Endothelial cell of umbilical vein (primary cell): ENCODE measurements around the gene SLC25A13. TPM values are rescaled to one million over a fixed set of nuclear protein-coding genes. Genes with fewer than 3 reads are reported as not detected.

Source experiments
- BruUV-seq: library from RNA; stranded (reverse); fragments of 400-500 nt; replicated peaks from 2 replicates; lab custom pipeline; 2021; lab: Mats Ljungman, UMichigan
- CTCF ChIA-PET: fragments of 300-600, 350-600 bp; sonication (Branson Sonifier 250); formaldehyde crosslinking; loops from one replicate; lab custom pipeline; 2021; ENCODE audit warnings: antibody characterized with exemption, inconsistent platforms; lab: Charles Lee
- POLR2A ChIA-PET: fragments of 300-600, 350-600 bp; sonication (Branson Sonifier 250); formaldehyde crosslinking; loops from one replicate; lab custom pipeline; 2021; ENCODE audit warnings: antibody characterized with exemption, inconsistent platforms; lab: Charles Lee
- DNase-seq: peaks from one replicate; pipeline ENCODE4 v3.0.0-alpha.2; 2011; ENCODE audit warnings: low read depth, low spot score
- FAIRE-seq: peaks from 2 replicates; lab custom pipeline; 2011; peaks lifted over from hg19 to GRCh38; lab: Jason Lieb, UNC
- H2AFZ ChIP-seq: 2 replicates; pipeline ENCODE4 v1.6.0; 2012; ENCODE audit warnings: low read depth, low read length, control low read depth, inconsistent platforms
- H3K27ac ChIP-seq: 2 replicates; pipeline ENCODE4 v1.5.1; 2011; ENCODE audit warnings: low read depth, mild to moderate bottlenecking, control low read depth, low read length, moderate library complexity; ENCODE audit not compliant: insufficient read depth
- H3K27me3 ChIP-seq, 2 experiments: 2 replicates each; pipeline versions ENCODE4 v1.6.0 to v1.6.1; 2011; ENCODE audit warnings: low read length in 2 of 2, mixed read lengths in 1 of 2; ENCODE audit not compliant: control insufficient read depth in 2 of 2, insufficient read depth in 2 of 2
- H3K36me3 ChIP-seq, 2 experiments: 2 replicates in 1 of 2; 3 replicates in 1 of 2; pipeline ENCODE4 v1.5.1; 2011; ENCODE audit warnings: low read length in 2 of 2, mild to moderate bottlenecking in 1 of 2, moderate library complexity in 1 of 2; ENCODE audit not compliant: control insufficient read depth in 2 of 2, insufficient read depth in 2 of 2; ENCODE audit errors: extremely low read depth in 1 of 2
- H3K4me1 ChIP-seq: 3 replicates; pipeline ENCODE4 v1.5.1; 2011; ENCODE audit warnings: mild to moderate bottlenecking, low read length; ENCODE audit not compliant: control insufficient read depth, insufficient read depth; ENCODE audit errors: extremely low read depth
- H3K4me2 ChIP-seq: 2 replicates; pipeline ENCODE4 v1.6.1; 2011; ENCODE audit warnings: low read length, control low read depth, mixed read lengths; ENCODE audit not compliant: insufficient read depth
- H3K4me3 ChIP-seq, 3 experiments: fragments of 200-600 bp in 1 of 3; sonication (generic), shearing (Covaris generic) in 1 of 3; replicated peaks in 1 of 3; 2 replicates each; pipeline ENCODE4 v1.5.1; 2011 to 2016; ENCODE audit warnings: control low read depth in 3 of 3, low read length in 3 of 3, mild to moderate bottlenecking in 2 of 3, inconsistent platforms in 1 of 3, low read depth in 1 of 3, moderate library complexity in 1 of 3; ENCODE audit not compliant: insufficient read depth in 1 of 3
- H3K79me2 ChIP-seq: 2 replicates; pipeline ENCODE4 v1.6.0; 2012; ENCODE audit warnings: low read length, inconsistent platforms; ENCODE audit not compliant: control insufficient read depth, insufficient read depth
- H3K9ac ChIP-seq: replicated peaks from 2 replicates; pipeline ENCODE3; 2011; ENCODE audit warnings: low read length, control low read depth; ENCODE audit not compliant: insufficient read depth; ENCODE audit errors: extremely low read depth
- H3K9me1 ChIP-seq: replicated peaks from 3 replicates; pipeline ENCODE4 v1.6.0; 2011; ENCODE audit warnings: mild to moderate bottlenecking, low read length; ENCODE audit not compliant: control insufficient read depth, insufficient read depth; ENCODE audit errors: extremely low read depth
- H3K9me3 ChIP-seq: replicated peaks from 2 replicates; pipeline ENCODE4 v1.5.1; 2012; ENCODE audit warnings: low read length, inconsistent platforms; ENCODE audit not compliant: control insufficient read depth, insufficient read depth
- H4K20me1 ChIP-seq: replicated peaks from 2 replicates; pipeline ENCODE3; 2011; ENCODE audit warnings: mild to moderate bottlenecking, low read length; ENCODE audit not compliant: control insufficient read depth, insufficient read depth; ENCODE audit errors: extremely low read depth
- EZH2 ChIP-seq: IDR thresholded peaks from 2 replicates; pipeline ENCODE4 v1.6.1; 2012; ENCODE audit warnings: borderline replicate concordance, low read depth, mild to moderate bottlenecking, moderate library complexity, low read length, inconsistent platforms; ENCODE audit not compliant: severe bottlenecking
- FOS ChIP-seq: IDR thresholded peaks from 2 replicates; pipeline ENCODE4 v1.6.1; 2011; ENCODE audit warnings: mild to moderate bottlenecking, low read length, moderate library complexity, borderline replicate concordance; ENCODE audit not compliant: insufficient read depth
- GATA2 ChIP-seq: IDR thresholded peaks from 2 replicates; pipeline ENCODE4 v1.7.0; 2011; ENCODE audit warnings: low read depth, mild to moderate bottlenecking, moderate library complexity, mixed read lengths, low read length; ENCODE audit not compliant: insufficient read length, insufficient read depth
- JUN ChIP-seq: IDR thresholded peaks from 2 replicates; pipeline ENCODE4 v1.6.1; 2011; ENCODE audit warnings: borderline replicate concordance, low read depth; ENCODE audit not compliant: insufficient read length, insufficient read depth
- MYC ChIP-seq: IDR thresholded peaks from one replicate; pipeline ENCODE4 v1.6.1; 2011; ENCODE audit warnings: mild to moderate bottlenecking, low read depth, low read length
- POLR2A ChIP-seq: IDR thresholded peaks from 2 replicates; pipeline ENCODE4 v1.6.1; 2012; ENCODE audit warnings: low read depth, mild to moderate bottlenecking, control low read depth, low read length
- POLR2AphosphoS5 ChIP-seq: IDR thresholded peaks from 2 replicates; pipeline ENCODE4 v1.6.1; 2012; ENCODE audit warnings: low read depth, mild to moderate bottlenecking, control low read depth, low read length, moderate library complexity; ENCODE audit not compliant: insufficient read depth
- dilution Hi-C: fragments of 300-500 bp; cut with MboI; formaldehyde crosslinking; loops from one replicate; pipeline ENCODE4 v1.15.0; 2019; ENCODE audit warnings: low sequenced_read_pairs; ENCODE audit not compliant: extremely low pct_ligation_motif_present
- intact Hi-C: fragments of 100-400 bp; cut with micrococcal nuclease; formaldehyde crosslinking; loops from one replicate; pipeline ENCODE4 v1.10.0; 2022
- polyA plus RNA-seq, 4 experiments: library from polyadenylated mRNA; depleted of rRNA in 3 of 4; stranded (reverse) in 3 of 4; unstranded in 1 of 4; fragments of >200 nt; gene quantifications; 2 replicates each; pipeline versions ENCODE4 v1.2.1 to v1.2.3, GENCODE V29; 2011 to 2012; ENCODE audit warnings: missing spikeins in 1 of 4
- total RNA-seq: library from RNA; stranded (reverse); gene quantifications from 2 replicates; pipeline ENCODE4 v1.2.3, GENCODE V29; 2021
- TF ChIP-seq, protein P1 (sequence below), 2 donors: IDR thresholded peaks; 1 replicate in 1 of 2; 2 replicates in 1 of 2; pipeline ENCODE4 v1.5.1; 2011; ENCODE audit warnings: low read length in 2 of 2, mild to moderate bottlenecking in 2 of 2, moderate library complexity in 2 of 2, control low read depth in 1 of 2, inconsistent platforms in 1 of 2, low read depth in 1 of 2; ENCODE audit not compliant: insufficient read depth in 1 of 2; ENCODE audit errors: extremely low read depth in 1 of 2
- TF ChIP-seq, protein P2 (sequence below): IDR thresholded peaks from 2 replicates; pipeline ENCODE4 v1.6.1; 2011; ENCODE audit not compliant: insufficient read depth, insufficient read length

The SLC25A13 gene
- total and polyA plus RNA-seq, 2 donors (not counting 3 experiments of a cell fraction or from before 2014, with no cell fraction given), result 13.2 to 34.4 TPM

DNA sequence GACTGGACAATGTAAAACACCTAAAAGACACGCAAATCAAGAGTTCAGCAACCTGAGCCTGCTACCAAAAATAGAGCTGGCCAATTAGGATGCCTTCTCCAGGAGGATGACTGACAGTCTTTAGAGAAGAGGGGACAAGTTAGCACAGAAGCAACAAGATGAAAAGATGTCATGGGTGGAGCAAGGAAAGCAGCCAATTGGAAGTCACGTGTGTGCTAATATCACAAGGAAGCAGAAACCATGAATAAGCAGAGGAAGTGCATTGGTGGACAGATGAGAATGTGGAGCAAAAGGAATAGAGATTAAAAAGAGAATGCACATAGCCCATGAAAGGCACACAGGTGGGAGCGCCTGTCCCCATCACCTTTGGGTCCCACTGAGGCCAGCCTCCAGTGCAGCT is 148.1 kb downstream of the SLC25A13 start:
- H4K20me1 ChIP-seq, result no peaks in the 10 kb centered on the region
- POLR2A ChIA-PET, result no interaction called here
- H3K27ac ChIP-seq, result no peak overlapping the region
- no peaks in the 10 kb centered on the region for H3K36me3 ChIP-seq
- no TSS peak for BruUV-seq
- H3K4me2 ChIP-seq, result no peak overlapping the region
- no peak overlapping the region for H3K9ac ChIP-seq
- H2AFZ ChIP-seq, result no peak overlapping the region
- H3K79me2 ChIP-seq, result no peaks in the 10 kb centered on the region
- dilution Hi-C loops (no loop called here), intact Hi-C loops (no loop called here)
- no peaks in the 10 kb centered on the region for H3K9me1 ChIP-seq
- no peak for TF ChIP-seq MYC
- no peak for TF ChIP-seq POLR2AphosphoS5
- TF ChIP-seq FOS, result no peak
- no peak for TF ChIP-seq POLR2A
- peaks cover 9% of the 10 kb centered on the region for H3K4me1 ChIP-seq
- FAIRE-seq, result no peak
- no peaks in the 10 kb centered on the region for H3K27me3 ChIP-seq
- H3K4me3 ChIP-seq, result no peak overlapping the region
- CTCF ChIA-PET, result no interaction called here
- DNase-seq, result no peak
- H3K9me3 ChIP-seq, result no peaks in the 10 kb centered on the region

DNA sequence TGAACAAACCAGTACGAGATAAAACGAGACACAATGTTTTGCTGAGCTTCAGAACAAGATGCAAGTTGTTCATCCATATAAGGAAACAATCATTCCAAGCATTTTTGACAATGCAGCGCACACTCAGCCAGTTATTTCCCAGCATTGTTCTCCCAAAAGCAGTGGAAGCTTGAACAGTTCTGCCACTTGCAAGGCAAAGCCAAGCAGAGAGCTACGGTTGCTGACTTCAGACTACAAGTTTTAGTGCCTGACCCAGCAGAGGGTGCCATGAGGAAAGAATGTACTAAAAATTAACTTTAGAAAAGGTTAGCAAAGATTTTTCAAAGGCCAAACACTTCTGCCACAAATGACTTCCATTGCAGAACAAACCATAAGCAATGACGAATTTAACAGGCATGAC is 152.5 kb downstream of the SLC25A13 start:
- no peaks in the 10 kb centered on the region for H4K20me1 ChIP-seq
- DNase-seq (peak; percentile 88), FAIRE-seq (peak; percentile 93)
- H3K27ac ChIP-seq, result no peak overlapping the region
- H3K79me2 ChIP-seq, result no peaks in the 10 kb centered on the region
- no peaks in the 10 kb centered on the region for H3K36me3 ChIP-seq
- POLR2A ChIA-PET, result no interaction called here
- intact Hi-C loops, result loop anchor here (1.0 to 2.0 kb wide), 2 partner anchors 11 to 15 kb away; no protein-coding TSS in a partner anchor
- H3K9me3 ChIP-seq, result no peaks in the 10 kb centered on the region
- CTCF ChIA-PET, result interaction anchor here (1.2 to 1.5 kb wide), 5 partner anchors 9 to 858 kb away, joined by 3 to 6 read pairs (median 5); no protein-coding TSS in a partner anchor
- dilution Hi-C loops, result no loop called here
- no peak overlapping the region for H3K9ac ChIP-seq
- no peaks in the 10 kb centered on the region for H3K9me1 ChIP-seq
- peaks cover 9% of the 10 kb centered on the region for H3K4me1 ChIP-seq
- H3K4me3 ChIP-seq, result no peak overlapping the region
- peak overlapping the region; percentile 3 for H3K4me2 ChIP-seq
- no peak overlapping the region for H2AFZ ChIP-seq
- TF ChIP-seq, protein P1, sequence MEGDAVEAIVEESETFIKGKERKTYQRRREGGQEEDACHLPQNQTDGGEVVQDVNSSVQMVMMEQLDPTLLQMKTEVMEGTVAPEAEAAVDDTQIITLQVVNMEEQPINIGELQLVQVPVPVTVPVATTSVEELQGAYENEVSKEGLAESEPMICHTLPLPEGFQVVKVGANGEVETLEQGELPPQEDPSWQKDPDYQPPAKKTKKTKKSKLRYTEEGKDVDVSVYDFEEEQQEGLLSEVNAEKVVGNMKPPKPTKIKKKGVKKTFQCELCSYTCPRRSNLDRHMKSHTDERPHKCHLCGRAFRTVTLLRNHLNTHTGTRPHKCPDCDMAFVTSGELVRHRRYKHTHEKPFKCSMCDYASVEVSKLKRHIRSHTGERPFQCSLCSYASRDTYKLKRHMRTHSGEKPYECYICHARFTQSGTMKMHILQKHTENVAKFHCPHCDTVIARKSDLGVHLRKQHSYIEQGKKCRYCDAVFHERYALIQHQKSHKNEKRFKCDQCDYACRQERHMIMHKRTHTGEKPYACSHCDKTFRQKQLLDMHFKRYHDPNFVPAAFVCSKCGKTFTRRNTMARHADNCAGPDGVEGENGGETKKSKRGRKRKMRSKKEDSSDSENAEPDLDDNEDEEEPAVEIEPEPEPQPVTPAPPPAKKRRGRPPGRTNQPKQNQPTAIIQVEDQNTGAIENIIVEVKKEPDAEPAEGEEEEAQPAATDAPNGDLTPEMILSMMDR (IDR thresholded peaks at IDR 0.05; ENCODE audit: extremely low read depth in 1 of 2, insufficient read depth in 1 of 2, low read depth in 1 of 2, low read length in 2 of 2), result no peak
- no peak for TF ChIP-seq POLR2AphosphoS5
- TF ChIP-seq EZH2, result no peak
- TF ChIP-seq MYC, result no peak
- TF ChIP-seq POLR2A, result no peak
- no peak for TF ChIP-seq GATA2
- TF ChIP-seq, protein P2, sequence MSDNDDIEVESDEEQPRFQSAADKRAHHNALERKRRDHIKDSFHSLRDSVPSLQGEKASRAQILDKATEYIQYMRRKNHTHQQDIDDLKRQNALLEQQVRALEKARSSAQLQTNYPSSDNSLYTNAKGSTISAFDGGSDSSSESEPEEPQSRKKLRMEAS, result no peak
- TF ChIP-seq FOS, result no peak
- no peak for TF ChIP-seq JUN
- no peaks in the 10 kb centered on the region for H3K27me3 ChIP-seq
- TSS peak; percentile 95 for BruUV-seq
